Measurements from ENCODE around the gene DNLZ. TPM values are rescaled to one million over a fixed set of nuclear protein-coding genes. Genes with fewer than 3 reads are reported as not detected.
A peak's percentile ranks its signal among the peaks of the same experiment; 100 is the strongest.

Gene DNLZ
- total and polyA plus RNA-seq, 10 of the 15 experiments (the other 5 are each of a cell fraction or from before 2014, with no cell fraction given): 0.66 to 29.7 (median 14.7) TPM; not detected in 1

- SMC1A ChIA-PET (ENCODE audit: uncharacterized antibody, unreplicated experiment): no interaction called here
- Histone ChIP-seq H2AFZ (ENCODE audit: control insufficient read depth, low read depth, low read length) (no peak overlapping the region), H3K79me2 (ENCODE audit: control insufficient read depth, insufficient read depth, low read length) (no peaks in the 10 kb centered on the region), H3K9ac (ENCODE audit: control insufficient read depth, insufficient read depth, low read length) (no peak overlapping the region), H3K27me3 (replicated peaks in 1 of 2; ENCODE audit: control insufficient read depth in 2 of 2, insufficient read depth in 2 of 2, low read length in 1 of 2) (no peaks in the 10 kb centered on the region; a peak in 1 of 4 replicates), H3K4me2 (ENCODE audit: control insufficient read depth, insufficient read depth) (no peak overlapping the region), H3K9me3 (replicated peaks; ENCODE audit: control insufficient read depth, insufficient read depth, low read length) (peaks cover 2% of the 10 kb centered on the region; the same call in 2 of the 3 replicates), H3K27ac (ENCODE audit: control insufficient read depth, insufficient read depth) (no peak overlapping the region), H3K4me3 (no peak overlapping the region), H3K4me1 (ENCODE audit: control insufficient read depth, insufficient read depth, low read length) (peaks cover 3% of the 10 kb centered on the region), H4K20me1 (ENCODE audit: control insufficient read depth, insufficient read depth) (no peaks in the 10 kb centered on the region), H3K36me3 (ENCODE audit: control insufficient read depth in 2 of 2, insufficient read depth in 2 of 2, low read length in 1 of 2) (no peaks in the 10 kb centered on the region)
- in situ Hi-C loops (cut with MboI) (no loop called here), intact Hi-C loops (cut with micrococcal nuclease; ENCODE audit: unreplicated experiment) (no loop called here)
- ATAC-seq: no peak
- WGBS (ENCODE audit: insufficient coverage, insufficient replicate concordance, low lambda C conversion rate, missing lambda C conversion rate): 70% methylated on average over 5 of the region's 5 CpGs
- no TSS peak for BruUV-seq (replicated peaks)
- POLR2A ChIA-PET: no interaction called here
- DNase-seq (ENCODE audit: low read depth, low spot score): no peak
- no peak for FAIRE-seq
- CTCF ChIA-PET: no interaction called here
- TF ChIP-seq, protein P1, sequence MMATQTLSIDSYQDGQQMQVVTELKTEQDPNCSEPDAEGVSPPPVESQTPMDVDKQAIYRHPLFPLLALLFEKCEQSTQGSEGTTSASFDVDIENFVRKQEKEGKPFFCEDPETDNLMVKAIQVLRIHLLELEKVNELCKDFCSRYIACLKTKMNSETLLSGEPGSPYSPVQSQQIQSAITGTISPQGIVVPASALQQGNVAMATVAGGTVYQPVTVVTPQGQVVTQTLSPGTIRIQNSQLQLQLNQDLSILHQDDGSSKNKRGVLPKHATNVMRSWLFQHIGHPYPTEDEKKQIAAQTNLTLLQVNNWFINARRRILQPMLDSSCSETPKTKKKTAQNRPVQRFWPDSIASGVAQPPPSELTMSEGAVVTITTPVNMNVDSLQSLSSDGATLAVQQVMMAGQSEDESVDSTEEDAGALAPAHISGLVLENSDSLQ (IDR thresholded peaks at IDR 0.05): no peak
- TF ChIP-seq HDGF (IDR thresholded peaks at IDR 0.05) (peak; percentile 75), YY1 (IDR thresholded peaks at IDR 0.05; ENCODE audit: low read depth, low read length) (no peak), BCLAF1 (IDR thresholded peaks at IDR 0.05) (no peak), CREB1 (IDR thresholded peaks at IDR 0.05; ENCODE audit: low read depth) (no peak), E2F8 (IDR thresholded peaks at IDR 0.05; ENCODE audit: low read depth, partially characterized antibody) (no peak), POLR2A (IDR thresholded peaks at IDR 0.05; ENCODE audit: low read depth, low read length) (no peak), TARDBP (IDR thresholded peaks at IDR 0.05; ENCODE audit: borderline replicate concordance) (no peak), ZNF622 (IDR thresholded peaks at IDR 0.05) (no peak)
- RAD21 ChIA-PET (ENCODE audit: unreplicated experiment): no interaction called here
Measured at GRCh38 chr9:136309806-136310220, 53.7 kb downstream of the DNLZ start.

Other genes starting within 250 kb of the DNLZ start
Only the 7 nearest of the 12 such genes appear.
- gene CCDC187, start 59.6 kb downstream of the DNLZ start, total RNA-seq (2014; rRNA removed): 0.11 and 0.23 TPM in 2 replicates
- gene CCDC187, start 59.6 kb downstream of the DNLZ start, total RNA-seq (2014; rRNA removed; fragmentation: Illumina TruSeq; extraction: Trizol): not detected in 2 replicates
- gene CCDC187, start 59.6 kb downstream of the DNLZ start, total RNA-seq (2021): 0.08 TPM in 1 of 2 replicates, not detected in the other
- gene CCDC187, start 59.6 kb downstream of the DNLZ start, polyA plus RNA-seq (2011; rRNA removed): 0.01 and 0.04 TPM in 2 replicates
- gene CCDC187, start 59.6 kb downstream of the DNLZ start, polyA plus RNA-seq (2014; fragmentation: Illumina TruSeq; extraction: Trizol): not detected in 2 replicates
- not detected for gene CCDC187, start 59.6 kb downstream of the DNLZ start, polyA plus RNA-seq (2014; fragmentation: Nextera tagmentation; extraction: Ambion mirVana)
- not detected in 2 replicates for gene CCDC187, start 59.6 kb downstream of the DNLZ start, polyA plus RNA-seq (2014; rRNA removed)
- gene CCDC187, start 59.6 kb downstream of the DNLZ start, polyA plus RNA-seq (2016; fragmentation: Nextera tagmentation; extraction: Ambion mirVana): under 1 TPM in 1 of 2 experiments, not detected in 1; 0.04 TPM
- not detected in 2 replicates for gene GPSM1, start 36.2 kb downstream of the DNLZ start, total RNA-seq (2014; rRNA removed)
- not detected in 2 replicates for gene GPSM1, start 36.2 kb downstream of the DNLZ start, total RNA-seq (2014; rRNA removed; fragmentation: Illumina TruSeq; extraction: Trizol)
- 0.10 TPM in 1 of 2 replicates, not detected in the other for gene GPSM1, start 36.2 kb downstream of the DNLZ start, total RNA-seq (2021)
- gene GPSM1, start 36.2 kb downstream of the DNLZ start, polyA plus RNA-seq (2011; rRNA removed): 0.04 and 0.10 TPM in 2 replicates
- not detected in 2 replicates for gene GPSM1, start 36.2 kb downstream of the DNLZ start, polyA plus RNA-seq (2014; fragmentation: Illumina TruSeq; extraction: Trizol)
- not detected for gene GPSM1, start 36.2 kb downstream of the DNLZ start, polyA plus RNA-seq (2014; fragmentation: Nextera tagmentation; extraction: Ambion mirVana)
- 0.04 TPM in 2 replicates for gene GPSM1, start 36.2 kb downstream of the DNLZ start, polyA plus RNA-seq (2014; rRNA removed)
- not detected for gene GPSM1, start 36.2 kb downstream of the DNLZ start, polyA plus RNA-seq (2016; fragmentation: Nextera tagmentation; extraction: Ambion mirVana)
- gene CARD9, start 9.9 kb upstream of the DNLZ start, total RNA-seq (2014; rRNA removed): 1.9 and 2.2 TPM in 2 replicates
- 0.55 and 0.58 TPM in 2 replicates for gene CARD9, start 9.9 kb upstream of the DNLZ start, total RNA-seq (2014; rRNA removed; fragmentation: Illumina TruSeq; extraction: Trizol)
- 2.4 and 2.6 TPM in 2 replicates for gene CARD9, start 9.9 kb upstream of the DNLZ start, total RNA-seq (2021)
- 1.9 and 4.9 TPM in 2 replicates for gene CARD9, start 9.9 kb upstream of the DNLZ start, polyA plus RNA-seq (2011; rRNA removed)
- 0.34 TPM in 1 of 2 replicates, not detected in the other for gene CARD9, start 9.9 kb upstream of the DNLZ start, polyA plus RNA-seq (2014; fragmentation: Illumina TruSeq; extraction: Trizol)
- gene CARD9, start 9.9 kb upstream of the DNLZ start, polyA plus RNA-seq (2014; fragmentation: Nextera tagmentation; extraction: Ambion mirVana): under 1 TPM in 1 of 2 experiments, not detected in 1; 0.11 TPM
- 1.6 and 2.1 TPM in 2 replicates for gene CARD9, start 9.9 kb upstream of the DNLZ start, polyA plus RNA-seq (2014; rRNA removed)
- gene CARD9, start 9.9 kb upstream of the DNLZ start, polyA plus RNA-seq (2016; fragmentation: Nextera tagmentation; extraction: Ambion mirVana): 1 to 10 TPM; 1.8 to 2.2 TPM
- gene SNAPC4, start 36.4 kb upstream of the DNLZ start, total RNA-seq (2014; rRNA removed): 7.7 and 8.8 TPM in 2 replicates
- gene SNAPC4, start 36.4 kb upstream of the DNLZ start, total RNA-seq (2014; rRNA removed; fragmentation: Illumina TruSeq; extraction: Trizol): 5.1 and 5.2 TPM in 2 replicates
- 16.4 and 19.8 TPM in 2 replicates for gene SNAPC4, start 36.4 kb upstream of the DNLZ start, total RNA-seq (2021)
- 2.4 and 3.5 TPM in 2 replicates for gene SNAPC4, start 36.4 kb upstream of the DNLZ start, polyA plus RNA-seq (2011; rRNA removed)
- 7.1 and 8.7 TPM in 2 replicates for gene SNAPC4, start 36.4 kb upstream of the DNLZ start, polyA plus RNA-seq (2014; fragmentation: Illumina TruSeq; extraction: Trizol)
- under 1 TPM; 0.42 to 0.43 TPM for gene SNAPC4, start 36.4 kb upstream of the DNLZ start, polyA plus RNA-seq (2014; fragmentation: Nextera tagmentation; extraction: Ambion mirVana)
- 16.9 and 18.1 TPM in 2 replicates for gene SNAPC4, start 36.4 kb upstream of the DNLZ start, polyA plus RNA-seq (2014; rRNA removed)
- gene SNAPC4, start 36.4 kb upstream of the DNLZ start, polyA plus RNA-seq (2016; fragmentation: Nextera tagmentation; extraction: Ambion mirVana): 1 to 10 TPM; 6.8 to 7.2 TPM
- 58.4 and 61.2 TPM in 2 replicates for gene ENTR1, start 46.9 kb upstream of the DNLZ start, total RNA-seq (2014; rRNA removed)
- gene ENTR1, start 46.9 kb upstream of the DNLZ start, total RNA-seq (2014; rRNA removed; fragmentation: Illumina TruSeq; extraction: Trizol): 35.5 and 38.4 TPM in 2 replicates
- gene ENTR1, start 46.9 kb upstream of the DNLZ start, total RNA-seq (2021): 75.4 and 81.7 TPM in 2 replicates
- 47.7 and 55.4 TPM in 2 replicates for gene ENTR1, start 46.9 kb upstream of the DNLZ start, polyA plus RNA-seq (2011; rRNA removed)
- 19.0 and 43.7 TPM in 2 replicates for gene ENTR1, start 46.9 kb upstream of the DNLZ start, polyA plus RNA-seq (2014; fragmentation: Illumina TruSeq; extraction: Trizol)
- 10 to 100 TPM in 1 of 2 experiments, 1 to 10 TPM in 1; 8.2 to 20.4 TPM for gene ENTR1, start 46.9 kb upstream of the DNLZ start, polyA plus RNA-seq (2014; fragmentation: Nextera tagmentation; extraction: Ambion mirVana)
- gene ENTR1, start 46.9 kb upstream of the DNLZ start, polyA plus RNA-seq (2014; rRNA removed): 96.4 and 105 TPM in 2 replicates
- 10 to 100 TPM; 10.5 to 14.9 TPM for gene ENTR1, start 46.9 kb upstream of the DNLZ start, polyA plus RNA-seq (2016; fragmentation: Nextera tagmentation; extraction: Ambion mirVana)
- gene PMPCA, start 46.9 kb upstream of the DNLZ start, total RNA-seq (2014; rRNA removed): 61.7 and 67.9 TPM in 2 replicates
- gene PMPCA, start 46.9 kb upstream of the DNLZ start, total RNA-seq (2014; rRNA removed; fragmentation: Illumina TruSeq; extraction: Trizol): 40.8 and 47.3 TPM in 2 replicates
- gene PMPCA, start 46.9 kb upstream of the DNLZ start, total RNA-seq (2021): 85.9 and 89.8 TPM in 2 replicates
- gene PMPCA, start 46.9 kb upstream of the DNLZ start, polyA plus RNA-seq (2011; rRNA removed): 80.3 and 82.5 TPM in 2 replicates
- gene PMPCA, start 46.9 kb upstream of the DNLZ start, polyA plus RNA-seq (2014; fragmentation: Illumina TruSeq; extraction: Trizol): 63.1 and 69.0 TPM in 2 replicates
- 10 to 100 TPM in 1 of 2 experiments, 1 to 10 TPM in 1; 8.1 to 12.3 TPM for gene PMPCA, start 46.9 kb upstream of the DNLZ start, polyA plus RNA-seq (2014; fragmentation: Nextera tagmentation; extraction: Ambion mirVana)
- gene PMPCA, start 46.9 kb upstream of the DNLZ start, polyA plus RNA-seq (2014; rRNA removed): 90.0 and 93.0 TPM in 2 replicates
- gene PMPCA, start 46.9 kb upstream of the DNLZ start, polyA plus RNA-seq (2016; fragmentation: Nextera tagmentation; extraction: Ambion mirVana): 100 to 1,000 TPM; 123 to 137 TPM
- 6.6 and 7.4 TPM in 2 replicates for gene INPP5E, start 76.1 kb upstream of the DNLZ start, total RNA-seq (2014; rRNA removed)
- 3.4 and 3.6 TPM in 2 replicates for gene INPP5E, start 76.1 kb upstream of the DNLZ start, total RNA-seq (2014; rRNA removed; fragmentation: Illumina TruSeq; extraction: Trizol)
- gene INPP5E, start 76.1 kb upstream of the DNLZ start, total RNA-seq (2021): 13.0 and 15.6 TPM in 2 replicates
- 4.6 and 7.1 TPM in 2 replicates for gene INPP5E, start 76.1 kb upstream of the DNLZ start, polyA plus RNA-seq (2011; rRNA removed)
- 2.1 and 3.4 TPM in 2 replicates for gene INPP5E, start 76.1 kb upstream of the DNLZ start, polyA plus RNA-seq (2014; fragmentation: Illumina TruSeq; extraction: Trizol)
- gene INPP5E, start 76.1 kb upstream of the DNLZ start, polyA plus RNA-seq (2014; fragmentation: Nextera tagmentation; extraction: Ambion mirVana): 1 to 10 TPM in 1 of 2 experiments, under 1 TPM in 1; 0.24 to 1.2 TPM
- gene INPP5E, start 76.1 kb upstream of the DNLZ start, polyA plus RNA-seq (2014; rRNA removed): 14.8 and 16.0 TPM in 2 replicates
- gene INPP5E, start 76.1 kb upstream of the DNLZ start, polyA plus RNA-seq (2016; fragmentation: Nextera tagmentation; extraction: Ambion mirVana): 1 to 10 TPM; 4.7 to 5.9 TPM

Measured in GM12878 (cell line).